Progenitor cell of endocrine pancreas (in vitro differentiated cells): ENCODE data around the gene RUSF1. TPM values are rescaled to one million over a fixed set of nuclear protein-coding genes. Genes with fewer than 3 reads are reported as not detected.
"Not testable (repeated sequence)": the region's sequence is repeated elsewhere in the genome, so short reads cannot be mapped to it uniquely, and the experiment has no call there.

ENCODE experiments used
- DNase-seq: peaks from one replicate; pipeline ENCODE4 v3.0.0; 2021; ENCODE audit warnings: low spot score; ENCODE audit not compliant: unreplicated experiment
- H3K27ac Mint-ChIP-seq: 2 replicates; pipeline ENCODE4 v1.8.0; 2021; ENCODE audit warnings: mild to moderate bottlenecking, moderate library complexity, mixed read lengths
- H3K27me3 Mint-ChIP-seq: 2 replicates; pipeline ENCODE4 v1.8.0; 2021; ENCODE audit warnings: mixed read lengths
- H3K36me3 Mint-ChIP-seq: 2 replicates; pipeline ENCODE4 v1.8.0; 2022; ENCODE audit warnings: mixed read lengths; ENCODE audit not compliant: insufficient read depth
- H3K4me1 Mint-ChIP-seq: 2 replicates; pipeline ENCODE4 v1.8.0; 2021; ENCODE audit warnings: low read depth, mixed read lengths
- H3K4me3 Mint-ChIP-seq: 2 replicates; pipeline ENCODE4 v1.8.0; 2021; ENCODE audit warnings: low read depth, mild to moderate bottlenecking, moderate library complexity, mixed read lengths
- H3K9me3 Mint-ChIP-seq: 2 replicates; pipeline ENCODE4 v1.8.0; 2021; ENCODE audit warnings: low read depth, mixed read lengths
- total RNA-seq: library from RNA; stranded (reverse); gene quantifications from 2 replicates; pipeline ENCODE4 v1.2.1, GENCODE V29; 2021
- TF ChIP-seq, protein P1 (sequence below): fragments of 200-600 bp; sonication (generic); IDR thresholded peaks from one replicate; pipeline ENCODE4 v1.5.0; 2021; ENCODE audit warnings: antibody characterized with exemption, mild to moderate bottlenecking; ENCODE audit not compliant: unreplicated experiment

The RUSF1 gene
- total RNA-seq, 1 donor from 2014 or later, result 65.1 TPM

DNA sequence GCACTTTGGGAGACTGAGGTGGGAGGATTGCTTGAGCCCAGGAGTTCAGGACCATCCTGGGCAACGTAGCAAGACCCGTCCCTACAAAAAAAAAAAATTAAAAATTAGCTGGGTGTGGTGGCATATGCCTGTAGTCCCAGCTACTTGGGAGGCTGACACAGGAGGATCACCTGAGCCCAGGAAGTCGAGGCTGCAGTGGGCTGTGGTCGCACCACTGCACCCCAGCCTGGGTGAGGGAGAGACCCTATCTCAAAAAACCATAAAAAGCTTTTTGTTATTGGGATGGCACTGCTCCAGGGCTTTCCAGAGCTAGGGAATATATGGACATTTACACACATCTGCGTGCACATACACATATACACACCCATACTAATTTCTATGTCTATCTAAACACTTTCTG lies 57.0 kb downstream of the RUSF1 start:
- Mint-ChIP-seq H3K27ac (peak overlapping the region; percentile 83), H3K4me3 (no peak overlapping the region), H3K4me1 (peaks cover 16% of the 10 kb centered on the region), H3K27me3 (peaks cover under 1% of the 10 kb centered on the region), H3K9me3 (no peaks in the 10 kb centered on the region), H3K36me3 (peaks cover 1% of the 10 kb centered on the region)
- TF ChIP-seq, protein P1, sequence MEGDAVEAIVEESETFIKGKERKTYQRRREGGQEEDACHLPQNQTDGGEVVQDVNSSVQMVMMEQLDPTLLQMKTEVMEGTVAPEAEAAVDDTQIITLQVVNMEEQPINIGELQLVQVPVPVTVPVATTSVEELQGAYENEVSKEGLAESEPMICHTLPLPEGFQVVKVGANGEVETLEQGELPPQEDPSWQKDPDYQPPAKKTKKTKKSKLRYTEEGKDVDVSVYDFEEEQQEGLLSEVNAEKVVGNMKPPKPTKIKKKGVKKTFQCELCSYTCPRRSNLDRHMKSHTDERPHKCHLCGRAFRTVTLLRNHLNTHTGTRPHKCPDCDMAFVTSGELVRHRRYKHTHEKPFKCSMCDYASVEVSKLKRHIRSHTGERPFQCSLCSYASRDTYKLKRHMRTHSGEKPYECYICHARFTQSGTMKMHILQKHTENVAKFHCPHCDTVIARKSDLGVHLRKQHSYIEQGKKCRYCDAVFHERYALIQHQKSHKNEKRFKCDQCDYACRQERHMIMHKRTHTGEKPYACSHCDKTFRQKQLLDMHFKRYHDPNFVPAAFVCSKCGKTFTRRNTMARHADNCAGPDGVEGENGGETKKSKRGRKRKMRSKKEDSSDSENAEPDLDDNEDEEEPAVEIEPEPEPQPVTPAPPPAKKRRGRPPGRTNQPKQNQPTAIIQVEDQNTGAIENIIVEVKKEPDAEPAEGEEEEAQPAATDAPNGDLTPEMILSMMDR, result no peak
- DNase-seq, result no peak

DNA sequence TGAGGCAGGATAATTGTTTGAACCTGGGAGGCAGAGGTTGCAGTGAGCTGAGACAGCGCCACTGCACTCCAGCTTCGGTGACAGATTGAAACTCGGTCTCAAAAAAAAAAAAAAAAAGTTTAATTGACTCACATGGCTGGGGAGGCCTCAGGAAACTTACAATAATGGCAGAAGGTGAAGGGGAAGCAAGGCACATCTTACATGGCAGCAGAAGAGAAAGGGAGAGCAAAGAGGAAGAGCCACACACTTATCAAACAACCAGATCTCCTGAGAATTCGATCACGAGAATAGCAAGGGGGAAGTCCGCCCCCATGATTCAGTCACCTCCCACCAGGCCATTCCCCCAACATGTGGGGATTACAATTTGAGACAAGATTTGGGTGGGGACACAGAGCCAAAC lies 62.3 kb downstream of the RUSF1 start:
- not testable (repeated sequence) for H3K27me3 Mint-ChIP-seq, DNase-seq, H3K36me3 Mint-ChIP-seq, H3K27ac Mint-ChIP-seq, H3K4me1 Mint-ChIP-seq, H3K4me3 Mint-ChIP-seq, H3K9me3 Mint-ChIP-seq

DNA sequence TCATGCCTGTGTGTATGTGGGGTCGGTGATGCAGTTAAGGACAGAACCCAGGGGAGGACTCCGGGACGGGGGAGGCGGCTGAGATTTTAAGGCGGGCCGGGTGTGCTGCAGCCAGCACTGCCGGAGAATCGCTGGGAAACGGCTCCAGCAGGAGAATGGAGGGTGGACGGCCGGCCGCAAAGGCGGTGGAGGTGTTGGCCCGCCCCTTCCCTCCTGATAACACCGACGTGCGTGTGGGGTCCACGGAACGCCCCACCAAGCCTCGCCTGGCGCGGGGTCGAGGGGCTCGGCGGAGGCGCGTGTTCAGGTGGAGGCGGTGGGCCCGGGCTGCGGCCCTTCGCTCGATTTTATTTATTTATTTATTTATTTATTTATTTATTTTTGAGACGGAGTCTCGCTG lies 66.2 kb downstream of the RUSF1 start:
- Mint-ChIP-seq H3K27me3 (peaks cover 8% of the 10 kb centered on the region), H3K4me3 (peak overlapping the region; percentile 88), H3K4me1 (no peaks in the 10 kb centered on the region), H3K36me3 (no peaks in the 10 kb centered on the region), H3K27ac (peak overlapping the region; percentile 86), H3K9me3 (no peaks in the 10 kb centered on the region)
- no peak for DNase-seq
- TF ChIP-seq, protein P1, result no peak

GRCh38 chr16:31440516-31441184 lies 67.5 kb downstream of the RUSF1 start:
- Mint-ChIP-seq H3K4me1 (no peaks in the 10 kb centered on the region), H3K27me3 (peaks cover 3% of the 10 kb centered on the region), H3K27ac (no peak overlapping the region), H3K36me3 (no peaks in the 10 kb centered on the region), H3K9me3 (no peaks in the 10 kb centered on the region), H3K4me3 (no peak overlapping the region)
- TF ChIP-seq, protein P1, result no peak
- no peak for DNase-seq

DNA sequence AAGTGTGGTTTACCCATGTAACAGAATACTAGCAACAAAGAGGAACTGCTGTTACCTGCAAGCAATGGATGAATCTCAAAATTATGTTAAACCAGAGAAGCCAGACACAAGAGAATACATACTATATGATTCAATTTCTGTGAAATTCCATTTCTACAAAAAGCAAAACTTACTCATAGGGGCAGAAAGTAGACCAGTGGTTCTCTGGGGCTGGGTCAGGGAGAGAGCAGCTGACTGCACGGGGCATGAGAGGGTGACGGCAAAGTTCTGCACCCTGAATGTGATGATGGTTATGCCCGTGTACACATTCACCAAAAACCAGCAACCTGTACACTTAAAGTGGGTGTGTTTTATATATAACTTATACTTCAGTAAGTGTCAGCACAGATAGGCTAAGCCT lies 68.7 kb downstream of the RUSF1 start:
- H3K36me3 Mint-ChIP-seq, result no peaks in the 10 kb centered on the region

More for the DNA sequence above, 68.7 kb downstream of the RUSF1 start:
- Mint-ChIP-seq H3K27ac (no peak overlapping the region), H3K9me3 (no peaks in the 10 kb centered on the region), H3K4me1 (no peaks in the 10 kb centered on the region), H3K27me3 (no peaks in the 10 kb centered on the region), H3K4me3 (no peak overlapping the region)
- TF ChIP-seq, protein P1, result no peak
- no peak for DNase-seq

Other genes starting within 250 kb of the RUSF1 start
- not detected in 2 replicates for gene ITGAM, start 248.4 kb downstream of the RUSF1 start, total RNA-seq
- not detected in 2 replicates for gene ITGAX, start 153.2 kb downstream of the RUSF1 start, total RNA-seq
- gene ITGAD, start 115.1 kb downstream of the RUSF1 start, total RNA-seq, result not detected in 2 replicates
- gene COX6A2, start 80.0 kb downstream of the RUSF1 start, total RNA-seq, result not detected in 2 replicates
- 1.2 and 1.4 TPM in 2 replicates for gene ZNF843, start 65.6 kb downstream of the RUSF1 start, total RNA-seq
- gene ARMC5, start 48.9 kb downstream of the RUSF1 start, total RNA-seq, result 14.6 and 14.8 TPM in 2 replicates
- gene TGFB1I1, start 36.2 kb downstream of the RUSF1 start, total RNA-seq, result 4.5 and 5.0 TPM in 2 replicates
- 0.29 and 0.62 TPM in 2 replicates for gene SLC5A2, start 25.3 kb downstream of the RUSF1 start, total RNA-seq
- not detected in 2 replicates for gene AHSP, start 19.5 kb upstream of the RUSF1 start, total RNA-seq